Measurements from ENCODE around the gene MCM5. TPM values are rescaled to one million over a fixed set of nuclear protein-coding genes. Genes with fewer than 3 reads are reported as not detected.
"Not testable (repeated sequence)": the region's sequence is repeated elsewhere in the genome, so short reads cannot be mapped to it uniquely, and the experiment has no call there.

Gene MCM5
- total RNA-seq, 1 experiment from 2014 or later: 107 TPM

GRCh38 chr22:35437049-35437448 is 37.1 kb downstream of the MCM5 start:
- H3K9me3 Mint-ChIP-seq (ENCODE audit: unreplicated experiment): peaks cover 11% of the 10 kb centered on the region
- TF ChIP-seq, protein P1, sequence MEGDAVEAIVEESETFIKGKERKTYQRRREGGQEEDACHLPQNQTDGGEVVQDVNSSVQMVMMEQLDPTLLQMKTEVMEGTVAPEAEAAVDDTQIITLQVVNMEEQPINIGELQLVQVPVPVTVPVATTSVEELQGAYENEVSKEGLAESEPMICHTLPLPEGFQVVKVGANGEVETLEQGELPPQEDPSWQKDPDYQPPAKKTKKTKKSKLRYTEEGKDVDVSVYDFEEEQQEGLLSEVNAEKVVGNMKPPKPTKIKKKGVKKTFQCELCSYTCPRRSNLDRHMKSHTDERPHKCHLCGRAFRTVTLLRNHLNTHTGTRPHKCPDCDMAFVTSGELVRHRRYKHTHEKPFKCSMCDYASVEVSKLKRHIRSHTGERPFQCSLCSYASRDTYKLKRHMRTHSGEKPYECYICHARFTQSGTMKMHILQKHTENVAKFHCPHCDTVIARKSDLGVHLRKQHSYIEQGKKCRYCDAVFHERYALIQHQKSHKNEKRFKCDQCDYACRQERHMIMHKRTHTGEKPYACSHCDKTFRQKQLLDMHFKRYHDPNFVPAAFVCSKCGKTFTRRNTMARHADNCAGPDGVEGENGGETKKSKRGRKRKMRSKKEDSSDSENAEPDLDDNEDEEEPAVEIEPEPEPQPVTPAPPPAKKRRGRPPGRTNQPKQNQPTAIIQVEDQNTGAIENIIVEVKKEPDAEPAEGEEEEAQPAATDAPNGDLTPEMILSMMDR (IDR thresholded peaks at IDR 0.05; ENCODE audit: insufficient read depth in 1 of 2, low read depth in 1 of 2, low read length in 1 of 2, severe bottlenecking in 1 of 2, unreplicated experiment in 1 of 2): no peak
- H3K9me3 ChIP-seq: no peaks in the 10 kb centered on the region
- no peaks in the 10 kb centered on the region for H3K27me3 ChIP-seq (replicated peaks; ENCODE audit: control insufficient read depth, insufficient read depth, low read length)
- BruUV-seq (replicated peaks): no TSS peak
- POLR2A ChIA-PET: no interaction called here
- intact Hi-C loops (cut with micrococcal nuclease; ENCODE audit: unreplicated experiment): no loop called here
- no peaks in the 10 kb centered on the region for H3K4me1 Mint-ChIP-seq (ENCODE audit: low read depth, unreplicated experiment)
- peaks cover 3% of the 10 kb centered on the region for H3K36me3 ChIP-seq (ENCODE audit: control insufficient read depth, insufficient read depth, low read length)
- H3K36me3 Mint-ChIP-seq (ENCODE audit: insufficient read depth, unreplicated experiment): peaks cover 24% of the 10 kb centered on the region
- peak; percentile 44 to 61 for DNase-seq
- no peaks in the 10 kb centered on the region for H3K4me1 ChIP-seq
- CTCF ChIA-PET: no interaction called here
- no peak overlapping the region for H3K4me3 Mint-ChIP-seq (ENCODE audit: unreplicated experiment)
- no peak overlapping the region for H3K4me3 ChIP-seq (ENCODE audit: low read depth, low read length)
- H3K27me3 Mint-ChIP-seq (ENCODE audit: insufficient read depth, unreplicated experiment): no peaks in the 10 kb centered on the region
- H3K27ac Mint-ChIP-seq (ENCODE audit: unreplicated experiment): no peak overlapping the region

GRCh38 chr22:35438673-35439364 is 38.9 kb downstream of the MCM5 start:
- BruUV-seq (replicated peaks); intact Hi-C loops (cut with micrococcal nuclease; ENCODE audit: unreplicated experiment); H3K4me1 Mint-ChIP-seq (ENCODE audit: low read depth, unreplicated experiment); H3K4me3 ChIP-seq (ENCODE audit: low read depth, low read length); H3K4me1 ChIP-seq; H3K9me3 ChIP-seq; POLR2A ChIA-PET; DNase-seq; H3K27me3 ChIP-seq (replicated peaks; ENCODE audit: control insufficient read depth, insufficient read depth, low read length); CTCF ChIA-PET; H3K27ac Mint-ChIP-seq (ENCODE audit: unreplicated experiment); H3K27me3 Mint-ChIP-seq (ENCODE audit: insufficient read depth, unreplicated experiment); H3K36me3 ChIP-seq (ENCODE audit: control insufficient read depth, insufficient read depth, low read length); H3K4me3 Mint-ChIP-seq (ENCODE audit: unreplicated experiment): not testable (repeated sequence)
- Mint-ChIP-seq H3K36me3 (ENCODE audit: insufficient read depth, unreplicated experiment) (peaks cover 19% of the 10 kb centered on the region), H3K9me3 (ENCODE audit: unreplicated experiment) (peaks cover 11% of the 10 kb centered on the region)

DNA sequence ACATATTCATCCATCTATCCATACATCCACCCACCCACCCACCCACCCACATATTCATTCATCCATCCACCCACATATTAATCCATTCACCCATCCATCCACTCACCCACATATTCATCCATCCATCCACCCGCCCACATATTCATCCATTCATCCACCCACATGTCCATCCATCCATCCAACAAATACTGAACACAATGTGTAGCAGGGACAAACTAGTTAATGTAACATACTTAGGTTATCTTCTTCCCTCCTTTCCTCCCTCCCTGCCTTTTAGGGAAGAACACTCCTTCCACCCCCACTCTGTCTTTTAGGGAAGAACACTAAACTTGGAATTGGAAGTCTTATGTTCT is 39.4 kb downstream of the MCM5 start:
- Mint-ChIP-seq H3K9me3 (ENCODE audit: unreplicated experiment) (peaks cover 11% of the 10 kb centered on the region), H3K4me3 (ENCODE audit: unreplicated experiment) (no peak overlapping the region), H3K27ac (ENCODE audit: unreplicated experiment) (no peak overlapping the region), H3K27me3 (ENCODE audit: insufficient read depth, unreplicated experiment) (no peaks in the 10 kb centered on the region), H3K36me3 (ENCODE audit: insufficient read depth, unreplicated experiment) (peaks cover 14% of the 10 kb centered on the region), H3K4me1 (ENCODE audit: low read depth, unreplicated experiment) (no peaks in the 10 kb centered on the region)
- H3K4me1 ChIP-seq: no peaks in the 10 kb centered on the region
- BruUV-seq (replicated peaks): no TSS peak
- intact Hi-C loops (cut with micrococcal nuclease; ENCODE audit: unreplicated experiment): no loop called here
- H3K9me3 ChIP-seq: no peaks in the 10 kb centered on the region
- DNase-seq: no peak
- ChIA-PET CTCF (no interaction called here), POLR2A (no interaction called here)
- no peaks in the 10 kb centered on the region for H3K27me3 ChIP-seq (replicated peaks; ENCODE audit: control insufficient read depth, insufficient read depth, low read length)
- TF ChIP-seq, protein P1 (IDR thresholded peaks at IDR 0.05; ENCODE audit: insufficient read depth in 1 of 2, low read depth in 1 of 2, low read length in 1 of 2, severe bottlenecking in 1 of 2, unreplicated experiment in 1 of 2): no peak
- no peak overlapping the region for H3K4me3 ChIP-seq (ENCODE audit: low read depth, low read length)
- H3K36me3 ChIP-seq (ENCODE audit: control insufficient read depth, insufficient read depth, low read length): no peaks in the 10 kb centered on the region; the same call in 1 of the 2 replicates
